ENCODE measurements around the gene NAT10. TPM values are rescaled to one million over a fixed set of nuclear protein-coding genes. Genes with fewer than 3 reads are reported as not detected.

The NAT10 gene
- polyA plus RNA-seq, 1 experiment, result 35.0 TPM

DNA sequence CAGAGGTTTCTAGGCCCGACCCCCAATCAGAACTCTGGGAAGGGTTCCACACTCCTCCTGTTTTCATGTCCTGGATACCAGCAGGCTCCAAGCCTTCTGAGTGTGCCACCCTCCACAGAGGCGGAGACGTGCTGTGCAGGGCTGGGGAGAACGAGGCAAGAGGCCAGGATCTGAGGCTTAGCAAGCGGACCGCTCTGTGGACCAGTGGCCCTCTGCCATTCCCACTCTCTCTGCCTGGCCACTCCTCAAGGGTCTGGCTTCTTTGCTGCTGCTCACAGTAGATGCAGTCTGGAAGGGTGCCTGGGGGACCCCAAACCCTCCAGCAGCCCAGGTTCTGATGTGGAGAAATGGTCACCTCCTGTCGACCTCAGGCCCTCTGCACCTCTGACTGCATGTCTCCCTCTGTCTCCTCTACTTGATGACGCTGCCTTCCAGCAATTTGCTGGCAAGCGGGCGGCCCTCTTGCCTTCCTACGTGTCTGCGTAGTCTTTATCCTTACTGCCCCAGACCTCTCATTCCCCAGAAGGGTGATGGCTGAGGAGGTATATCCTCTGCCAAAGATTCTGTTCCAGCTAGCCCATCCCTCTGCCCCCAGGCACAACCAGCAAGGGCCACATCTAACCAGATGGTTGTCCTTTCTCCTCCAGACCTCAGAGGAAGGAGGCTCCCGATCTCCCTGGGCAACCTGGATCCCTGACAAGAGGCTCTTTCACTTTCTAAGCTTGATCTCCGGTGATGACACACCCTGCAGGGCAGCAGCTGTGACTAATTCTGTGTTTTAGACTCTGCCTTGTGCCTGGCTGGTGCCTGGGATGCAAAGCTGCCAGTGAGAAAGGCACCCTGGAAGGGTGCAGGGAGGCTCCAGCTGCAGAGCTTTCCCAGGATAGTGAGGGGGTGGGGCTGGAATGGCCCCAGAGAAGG, 87.3 kb downstream of the NAT10 start:
- POLR2A ChIA-PET, result no interaction called here
- H3K27me3 ChIP-seq (ENCODE audit: control insufficient read depth, insufficient read depth, low read length), result no peaks in the 10 kb centered on the region
- no peaks in the 10 kb centered on the region; the same call in 1 of the 2 replicates for H3K36me3 ChIP-seq (ENCODE audit: control insufficient read depth, insufficient read depth, low read length)
- 0 out of 2 replicates have a peak overlapping the region, but pooled peaks have one; percentile 9 for H3K4me3 ChIP-seq (ENCODE audit: low read depth, low read length)
- CTCF ChIA-PET, result interaction anchor here (0.9 to 1.4 kb wide), 2 partner anchors 18 to 131 kb away, joined by 3 read pairs; no protein-coding TSS in a partner anchor
- DNase-seq (ENCODE audit: low read depth), result peak; percentile 88
- TF ChIP-seq, protein P1, sequence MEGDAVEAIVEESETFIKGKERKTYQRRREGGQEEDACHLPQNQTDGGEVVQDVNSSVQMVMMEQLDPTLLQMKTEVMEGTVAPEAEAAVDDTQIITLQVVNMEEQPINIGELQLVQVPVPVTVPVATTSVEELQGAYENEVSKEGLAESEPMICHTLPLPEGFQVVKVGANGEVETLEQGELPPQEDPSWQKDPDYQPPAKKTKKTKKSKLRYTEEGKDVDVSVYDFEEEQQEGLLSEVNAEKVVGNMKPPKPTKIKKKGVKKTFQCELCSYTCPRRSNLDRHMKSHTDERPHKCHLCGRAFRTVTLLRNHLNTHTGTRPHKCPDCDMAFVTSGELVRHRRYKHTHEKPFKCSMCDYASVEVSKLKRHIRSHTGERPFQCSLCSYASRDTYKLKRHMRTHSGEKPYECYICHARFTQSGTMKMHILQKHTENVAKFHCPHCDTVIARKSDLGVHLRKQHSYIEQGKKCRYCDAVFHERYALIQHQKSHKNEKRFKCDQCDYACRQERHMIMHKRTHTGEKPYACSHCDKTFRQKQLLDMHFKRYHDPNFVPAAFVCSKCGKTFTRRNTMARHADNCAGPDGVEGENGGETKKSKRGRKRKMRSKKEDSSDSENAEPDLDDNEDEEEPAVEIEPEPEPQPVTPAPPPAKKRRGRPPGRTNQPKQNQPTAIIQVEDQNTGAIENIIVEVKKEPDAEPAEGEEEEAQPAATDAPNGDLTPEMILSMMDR (IDR thresholded peaks at IDR 0.05; ENCODE audit: insufficient read depth, low read depth, low read length), result no peak

GRCh38 chr11:34194576-34195335, 89.3 kb downstream of the NAT10 start:
- ChIA-PET CTCF (interaction anchor here (1.0 kb wide), 1 partner anchor 163 kb away, joined by 3 read pairs; the partner anchor contains the start of gene ABTB2), POLR2A (no interaction called here)
- DNase-seq (ENCODE audit: low read depth), result no peak
- Histone ChIP-seq H3K27me3 (ENCODE audit: control insufficient read depth, insufficient read depth, low read length) (no peaks in the 10 kb centered on the region), H3K36me3 (ENCODE audit: control insufficient read depth, insufficient read depth, low read length) (no peaks in the 10 kb centered on the region; the same call in 1 of the 2 replicates), H3K4me3 (ENCODE audit: low read depth, low read length) (no peak overlapping the region)
- TF ChIP-seq, protein P1 (IDR thresholded peaks at IDR 0.05; ENCODE audit: insufficient read depth, low read depth, low read length), result no peak

Small RNA genes within 50 kb of the gene (small RNA-seq; reads per million reads assigned to genes)
- gene RF00019 (ENCODE audit: insufficient read length, low read depth, low replicate concordance), result not detected

Other genes starting within 250 kb of the NAT10 start
- not detected in 2 replicates for gene LMO2, start 213.6 kb upstream of the NAT10 start, polyA plus RNA-seq (2011; rRNA removed)
- 183 and 195 TPM in 2 replicates for gene CAPRIN1, start 53.9 kb upstream of the NAT10 start, polyA plus RNA-seq (2011; rRNA removed)

All from BJ (cell line).